HG02623 (cell line): ENCODE measurements around the gene APOA1.
"Not testable (repeated sequence)": the region's sequence is repeated elsewhere in the genome, so short reads cannot be mapped to it uniquely, and the experiment has no call there.

Source experiments
- ATAC-seq: cut with Tn5 transposase; IDR thresholded peaks from one replicate; pipeline ENCODE4 v1.9.1; 2021; ENCODE audit warnings: moderate library complexity; ENCODE audit not compliant: unreplicated experiment

The APOA1 gene

GRCh38 chr11:116835042-116835772, 2.2 kb downstream of the APOA1 start:
- ATAC-seq: no peak

- not testable (repeated sequence) for ATAC-seq
Observed at GRCh38 chr11:116834535-116835041, 2.8 kb downstream of the APOA1 start.

GRCh38 chr11:116833816-116834534, 3.4 kb downstream of the APOA1 start:
- no peak for ATAC-seq

GRCh38 chr11:116833491-116833815, 4.0 kb downstream of the APOA1 start:
- no peak for ATAC-seq

- no peak for ATAC-seq
Observed at GRCh38 chr11:116832350-116833290, 4.8 kb downstream of the APOA1 start.

GRCh38 chr11:116831790-116832349, 5.6 kb downstream of the APOA1 start:
- ATAC-seq: no peak

GRCh38 chr11:116830184-116830912, 7.1 kb downstream of the APOA1 start:
- no peak for ATAC-seq

GRCh38 chr11:116829525-116830183, 7.8 kb downstream of the APOA1 start, which contains the start of gene APOC3:
Gene APOC3 (plus strand): TSS chr11:116829907. CDS start chr11:116830583, 676 bp downstream.
- ATAC-seq: no peak

- ATAC-seq: no peak
Observed at GRCh38 chr11:116828632-116829524, 8.5 kb downstream of the APOA1 start.

- ATAC-seq: no peak
Observed at GRCh38 chr11:116827461-116827860, 10.0 kb downstream of the APOA1 start.

- no peak for ATAC-seq
Observed at GRCh38 chr11:116826751-116827431, 10.5 kb downstream of the APOA1 start.

- ATAC-seq: no peak
Observed at GRCh38 chr11:116825854-116826750, 11.3 kb downstream of the APOA1 start.

GRCh38 chr11:116825434-116825833, 12.0 kb downstream of the APOA1 start:
- ATAC-seq: no peak

- no peak for ATAC-seq
Observed at GRCh38 chr11:116823031-116823843, 14.2 kb downstream of the APOA1 start, which contains the start of gene APOA4. Gene APOA4 (minus strand): TSS chr11:116823304. CDS start chr11:116823191, 113 bp downstream.

GRCh38 chr11:116822575-116822974, 14.8 kb downstream of the APOA1 start:
- ATAC-seq: no peak
